A549 (cell line): ENCODE measurements around the gene AADACL3. TPM values are rescaled to one million over a fixed set of nuclear protein-coding genes. Genes with fewer than 3 reads are reported as not detected.

Source experiments
- ATAC-seq, 2 experiments: fragments of 200-7000 bp in 1 of 2; fragments of >200 bp in 1 of 2; cut with Nextera tagmentation in 1 of 2; cut with Tn5 transposase in 1 of 2; 3 replicates each; pipeline versions ENCODE4 v1.8.0 to v1.9.1; 2018 to 2020; ENCODE audit warnings: mild to moderate bottlenecking in 1 of 2, moderate library complexity in 1 of 2
- CTCF ChIA-PET: fragments of 300-600 bp; sonication (Branson Sonifier 250); formaldehyde crosslinking; extraction: SDS; loops from one replicate; lab custom pipeline; 2021; ENCODE audit warnings: antibody characterized with exemption, inconsistent platforms; lab: Yijun Ruan, JAX
- POLR2A ChIA-PET: fragments of 350-600 bp; formaldehyde crosslinking; extraction: SDS; loops from one replicate; lab custom pipeline; 2021; ENCODE audit warnings: antibody characterized with exemption, inconsistent platforms; lab: Yijun Ruan, JAX
- DNase-seq, 2 experiments: peaks; one replicate each; pipeline versions ENCODE4 v3.0.0 to v3.0.0-alpha.2; 2011 to 2016; ENCODE audit warnings: low read depth in 1 of 2, low spot score in 1 of 2
- FAIRE-seq: peaks from 2 replicates; lab custom pipeline; 2011; peaks lifted over from hg19 to GRCh38; lab: Jason Lieb, UNC
- H3K27ac ChIP-seq, 2 experiments: fragments of >200 bp; sonication (Bioruptor Twin); formaldehyde crosslinking; 3 replicates each; pipeline ENCODE4 v1.5.1; 2016 to 2017
- H3K4me1 ChIP-seq: fragments of >200 bp; sonication (Bioruptor Twin); formaldehyde crosslinking; 3 replicates; pipeline ENCODE4 v1.6.1; 2016
- H3K4me2 ChIP-seq: fragments of >200 bp; sonication (Bioruptor Twin); formaldehyde crosslinking; 3 replicates; pipeline ENCODE4 v1.6.1; 2016
- H3K4me3 ChIP-seq: fragments of >200 bp; sonication (Bioruptor Twin); formaldehyde crosslinking; 3 replicates; pipeline ENCODE4 v1.5.1; 2016
- H3K9me3 ChIP-seq: fragments of >200 bp; sonication (Bioruptor Twin); formaldehyde crosslinking; 3 replicates; pipeline ENCODE4 v1.6.1; 2016
- CBX2 ChIP-seq: fragments of 200-600 bp; sonication (generic); IDR thresholded peaks from 2 replicates; pipeline ENCODE4 v1.6.1; 2016; ENCODE audit warnings: low read depth, mild to moderate bottlenecking, borderline replicate concordance
- CEBPB ChIP-seq, 2 experiments: fragments of >200 bp in 1 of 2; sonication (Bioruptor Twin) in 1 of 2; formaldehyde crosslinking in 1 of 2; IDR thresholded peaks; 2 replicates each; pipeline ENCODE4 v1.6.1; 2012 to 2016
- CHD2 ChIP-seq: fragments of 150-350 bp; IDR thresholded peaks from 2 replicates; pipeline ENCODE4 v1.6.1; 2014; ENCODE audit warnings: low read length; ENCODE audit not compliant: partially characterized antibody
- EHMT2 ChIP-seq: fragments of 200-600 bp; sonication (generic); IDR thresholded peaks from 2 replicates; pipeline ENCODE4 v1.6.1; 2016; ENCODE audit warnings: antibody characterized with exemption, low read depth, mild to moderate bottlenecking, moderate library complexity
- EP300 ChIP-seq, 2 experiments: fragments of >200 bp; sonication (Bioruptor Twin); formaldehyde crosslinking; IDR thresholded peaks; 2 replicates in 1 of 2; 3 replicates in 1 of 2; pipeline ENCODE4 v1.6.1; 2016 to 2017
- ESRRA ChIP-seq: fragments of 150-350 bp; IDR thresholded peaks from 2 replicates; pipeline ENCODE4 v1.6.1; 2014; ENCODE audit warnings: mild to moderate bottlenecking, low read length, borderline replicate concordance
- FOXS1 ChIP-seq: fragments of 250-450 bp; sonication (Bioruptor Pico); IDR thresholded peaks from 2 replicates; pipeline ENCODE4 v1.5.0; 2020; ENCODE audit warnings: mild to moderate bottlenecking, moderate library complexity
- GATA3 ChIP-seq: IDR thresholded peaks from 2 replicates; pipeline ENCODE4 v1.6.1; 2012; ENCODE audit warnings: borderline replicate concordance
- HDAC2 ChIP-seq: fragments of 200-600 bp; sonication (generic); IDR thresholded peaks from 2 replicates; pipeline ENCODE4 v1.6.1; 2016
- HOXA7 ChIP-seq: fragments of 250-450 bp; sonication (Bioruptor Pico); IDR thresholded peaks from 2 replicates; pipeline ENCODE4 v1.5.0; 2020; ENCODE audit warnings: mild to moderate bottlenecking, moderate library complexity
- HOXB13 ChIP-seq: fragments of 250-450 bp; sonication (Bioruptor Pico); IDR thresholded peaks from 2 replicates; pipeline ENCODE4 v1.5.0; 2020; ENCODE audit warnings: low read depth, mild to moderate bottlenecking, moderate library complexity
- HOXB5 ChIP-seq: fragments of 250-450 bp; sonication (Bioruptor Pico); IDR thresholded peaks from 2 replicates; pipeline ENCODE4 v1.5.0; 2020; ENCODE audit warnings: mild to moderate bottlenecking, moderate library complexity
- JUN ChIP-seq, 2 experiments: fragments of >200 bp; sonication (Bioruptor Twin); formaldehyde crosslinking; IDR thresholded peaks; 2 replicates in 1 of 2; 3 replicates in 1 of 2; pipeline ENCODE4 v1.6.1; 2016 to 2017
- JUNB ChIP-seq: fragments of >200 bp; sonication (Bioruptor Twin); formaldehyde crosslinking; IDR thresholded peaks from 2 replicates; pipeline ENCODE4 v1.6.1; 2016
- KDM1A ChIP-seq: fragments of 200-600 bp; sonication (generic); IDR thresholded peaks from 2 replicates; pipeline ENCODE4 v1.6.1; 2016; ENCODE audit warnings: low read depth, mild to moderate bottlenecking
- KDM5A ChIP-seq: fragments of 200-600 bp; sonication (generic); IDR thresholded peaks from 2 replicates; pipeline ENCODE4 v1.6.1; 2016; ENCODE audit warnings: antibody characterized with exemption, mild to moderate bottlenecking
- MAFK ChIP-seq: fragments of 450-650 bp; IDR thresholded peaks from 2 replicates; pipeline ENCODE4 v1.6.1; 2014; ENCODE audit not compliant: partially characterized antibody
- MYC ChIP-seq: IDR thresholded peaks from 2 replicates; pipeline ENCODE4 v1.6.1; 2012; ENCODE audit warnings: mild to moderate bottlenecking, inconsistent platforms, low read length, improper control_type of control experiment, borderline replicate concordance
- NPAS2 ChIP-seq: fragments of 250-450 bp; sonication (Bioruptor Pico); IDR thresholded peaks from 2 replicates; pipeline ENCODE4 v1.8.0; 2022; ENCODE audit warnings: mild to moderate bottlenecking, moderate library complexity, borderline replicate concordance
- PHF8 ChIP-seq: fragments of 200-600 bp; sonication (generic); IDR thresholded peaks from 2 replicates; pipeline ENCODE4 v1.6.1; 2016; ENCODE audit warnings: low read depth, mild to moderate bottlenecking, antibody characterized with exemption, moderate library complexity, borderline replicate concordance
- POLR2A ChIP-seq: IDR thresholded peaks from 2 replicates; pipeline ENCODE4 v1.6.1; 2012; ENCODE audit warnings: mild to moderate bottlenecking, low read length
- RAD21 ChIP-seq, 2 experiments: fragments of >200 bp in 1 of 2; sonication (Bioruptor Twin) in 1 of 2; formaldehyde crosslinking in 1 of 2; IDR thresholded peaks in 1 of 2; conservative IDR thresholded peaks in 1 of 2; 2 replicates in 1 of 2; 3 replicates in 1 of 2; pipeline ENCODE4 v1.6.1; 2012 to 2018; ENCODE audit warnings: inconsistent platforms in 1 of 2
- RCOR1 ChIP-seq: fragments of 150-350 bp; IDR thresholded peaks from 2 replicates; pipeline ENCODE4 v1.6.1; 2014; ENCODE audit warnings: antibody characterized with exemption, low read length, low read depth
- RFX5 ChIP-seq: fragments of 450-650 bp; IDR thresholded peaks from 2 replicates; pipeline ENCODE4 v1.7.1; 2014; ENCODE audit warnings: antibody characterized with exemption, mild to moderate bottlenecking, moderate library complexity
- SMC3 ChIP-seq: fragments of >200 bp; sonication (Bioruptor Twin); formaldehyde crosslinking; IDR thresholded peaks from 3 replicates; pipeline ENCODE4 v1.6.1; 2018; ENCODE audit warnings: inconsistent platforms
- SREBF2 ChIP-seq: fragments of 450-650 bp; IDR thresholded peaks from 2 replicates; pipeline ENCODE4 v1.6.1; 2014; ENCODE audit warnings: mild to moderate bottlenecking, moderate library complexity
- ZFP36 ChIP-seq: fragments of 450-650 bp; IDR thresholded peaks from 2 replicates; pipeline ENCODE4 v1.6.1; 2014; ENCODE audit warnings: borderline replicate concordance; ENCODE audit not compliant: partially characterized antibody
- ZNF302 ChIP-seq: fragments of 250-450 bp; sonication (Bioruptor Pico); IDR thresholded peaks from 2 replicates; pipeline ENCODE4 v1.9.0; 2021; ENCODE audit warnings: inconsistent platforms, mild to moderate bottlenecking, moderate library complexity
- WGBS: methylation state at CpG from one replicate; pipeline ENCODE4 v1.1.6; 2017; ENCODE audit errors: missing lambda C conversion rate; 5-methylcytosine and 5-hydroxymethylcytosine counted together
- polyA plus RNA-seq, 4 experiments: library from polyadenylated mRNA; depleted of rRNA in 3 of 4; stranded (reverse); fragments of >200 nt; fragmentation: RNase III in 1 of 4; extraction: RNeasy Plus Mini Kit Qiagen cat#74134 plus additional on column Dnase treatment in 1 of 4; gene quantifications; 2 replicates in 3 of 4; 3 replicates in 1 of 4; pipeline ENCODE4 v1.2.3, GENCODE V29; 2011 to 2017
- TF ChIP-seq, protein P1 (sequence below): IDR thresholded peaks from 2 replicates; pipeline ENCODE4 v1.6.1; 2012; ENCODE audit warnings: low read depth, borderline replicate concordance
- TF ChIP-seq, protein P2 (sequence below): fragments of 250-450 bp; sonication (Bioruptor Pico); IDR thresholded peaks from 2 replicates; pipeline ENCODE4 v1.5.0; 2020; ENCODE audit warnings: low read depth, mild to moderate bottlenecking, moderate library complexity
- TF ChIP-seq, protein P3 (sequence below): fragments of >200 bp; sonication (Bioruptor Twin); formaldehyde crosslinking; IDR thresholded peaks from 3 replicates; pipeline ENCODE4 v1.6.1; 2016
- TF ChIP-seq, protein P4 (sequence below): IDR thresholded peaks from 2 replicates; pipeline ENCODE4 v1.6.1; 2012
- TF ChIP-seq, protein P5 (sequence below): IDR thresholded peaks from 2 replicates; pipeline ENCODE4 v1.6.1; 2012

The AADACL3 gene
- polyA plus RNA-seq, 2 of the 4 experiments (the other 2 are of a cell fraction) = not detected

DNA sequence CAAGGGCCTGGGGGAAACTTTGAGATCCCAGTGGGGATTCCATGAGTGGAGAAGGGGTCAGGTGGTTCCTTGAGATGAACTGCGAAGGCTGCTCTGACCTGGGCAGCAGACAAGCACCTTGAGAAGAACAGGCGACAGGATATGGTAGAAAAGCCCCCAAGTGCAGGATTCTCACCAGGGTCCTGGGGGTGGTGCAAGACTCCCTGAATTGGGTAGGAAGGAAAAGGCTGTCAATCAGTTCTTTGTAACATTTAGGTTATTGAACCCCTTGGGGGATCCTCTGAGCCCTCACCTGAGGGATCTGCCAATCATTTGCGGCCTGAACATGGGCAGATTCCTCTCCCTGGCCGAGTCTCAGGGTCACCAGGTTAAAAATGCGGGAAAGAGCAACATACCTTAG is 55.3 kb downstream of the AADACL3 start:
- FAIRE-seq = no peak
- no peak overlapping the region for H3K27ac ChIP-seq
- no peaks in the 10 kb centered on the region for H3K4me1 ChIP-seq
- H3K4me3 ChIP-seq = no peak overlapping the region
- DNase-seq = no peak
- no peak for ATAC-seq
- POLR2A ChIA-PET = no interaction called here
- CTCF ChIA-PET = interaction anchor here (1.6 kb wide), 1 partner anchor 16 kb away, joined by 3 read pairs; no protein-coding TSS in a partner anchor
- no peaks in the 10 kb centered on the region for H3K9me3 ChIP-seq
- 20% methylated on average over 5 of the region's 5 CpGs for WGBS
- TF ChIP-seq GATA3 = no peak
- no peak for TF ChIP-seq CBX2
- no peak for TF ChIP-seq NPAS2 (CRISPR knock-in tag)
- TF ChIP-seq, protein P1, sequence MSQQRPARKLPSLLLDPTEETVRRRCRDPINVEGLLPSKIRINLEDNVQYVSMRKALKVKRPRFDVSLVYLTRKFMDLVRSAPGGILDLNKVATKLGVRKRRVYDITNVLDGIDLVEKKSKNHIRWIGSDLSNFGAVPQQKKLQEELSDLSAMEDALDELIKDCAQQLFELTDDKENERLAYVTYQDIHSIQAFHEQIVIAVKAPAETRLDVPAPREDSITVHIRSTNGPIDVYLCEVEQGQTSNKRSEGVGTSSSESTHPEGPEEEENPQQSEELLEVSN = no peak
- no peak for TF ChIP-seq HDAC2
- no peak for TF ChIP-seq EHMT2
- TF ChIP-seq SMC3 = no peak
- TF ChIP-seq MYC = no peak
- TF ChIP-seq ESRRA = no peak
- no peak for TF ChIP-seq HOXB5 (CRISPR knock-in tag)
- TF ChIP-seq POLR2A = no peak
- TF ChIP-seq RCOR1 = no peak
- TF ChIP-seq SREBF2 = no peak
- TF ChIP-seq, all 56 proteins: peak for 0
- H3K4me2 ChIP-seq = no peak overlapping the region

DNA sequence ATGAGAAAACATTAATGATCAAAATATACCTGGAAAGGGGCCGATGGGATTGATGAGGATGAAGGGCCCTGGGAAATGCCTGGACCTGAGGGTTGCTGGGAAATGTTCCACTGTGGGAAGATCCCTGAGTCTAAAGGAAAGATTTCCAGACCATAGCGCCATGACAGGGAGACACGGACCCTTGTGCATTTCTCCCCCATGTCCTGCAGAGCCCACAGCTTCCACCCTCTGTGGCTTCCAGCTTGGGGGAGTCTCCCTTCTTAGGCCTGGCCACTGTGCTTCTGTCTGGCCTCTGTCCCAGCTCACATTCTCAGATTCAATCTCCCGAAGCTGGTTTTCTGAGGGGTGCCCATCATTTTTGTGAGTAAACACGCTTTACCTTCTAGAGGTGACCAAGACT is 56.6 kb downstream of the AADACL3 start:
- ChIA-PET CTCF (no interaction called here), POLR2A (no interaction called here)
- Histone ChIP-seq H3K4me2 (no peak overlapping the region), H3K9me3 (no peaks in the 10 kb centered on the region), H3K27ac (no peak overlapping the region), H3K4me1 (no peaks in the 10 kb centered on the region), H3K4me3 (no peak overlapping the region)
- 31% methylated on average over 5 of the region's 5 CpGs for WGBS
- no peak for FAIRE-seq
- TF ChIP-seq, protein P2, sequence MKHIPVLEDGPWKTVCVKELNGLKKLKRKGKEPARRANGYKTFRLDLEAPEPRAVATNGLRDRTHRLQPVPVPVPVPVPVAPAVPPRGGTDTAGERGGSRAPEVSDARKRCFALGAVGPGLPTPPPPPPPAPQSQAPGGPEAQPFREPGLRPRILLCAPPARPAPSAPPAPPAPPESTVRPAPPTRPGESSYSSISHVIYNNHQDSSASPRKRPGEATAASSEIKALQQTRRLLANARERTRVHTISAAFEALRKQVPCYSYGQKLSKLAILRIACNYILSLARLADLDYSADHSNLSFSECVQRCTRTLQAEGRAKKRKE (CRISPR knock-in tag) = no peak
- TF ChIP-seq JUNB (no peak), HOXB5 (CRISPR knock-in tag) (no peak), HDAC2 (no peak), HOXB13 (no peak), EP300 (IDR thresholded peaks at IDR 0.05) (no peak), KDM1A (no peak), ZFP36 (no peak), KDM5A (no peak), MAFK (no peak)
- TF ChIP-seq, protein P3, sequence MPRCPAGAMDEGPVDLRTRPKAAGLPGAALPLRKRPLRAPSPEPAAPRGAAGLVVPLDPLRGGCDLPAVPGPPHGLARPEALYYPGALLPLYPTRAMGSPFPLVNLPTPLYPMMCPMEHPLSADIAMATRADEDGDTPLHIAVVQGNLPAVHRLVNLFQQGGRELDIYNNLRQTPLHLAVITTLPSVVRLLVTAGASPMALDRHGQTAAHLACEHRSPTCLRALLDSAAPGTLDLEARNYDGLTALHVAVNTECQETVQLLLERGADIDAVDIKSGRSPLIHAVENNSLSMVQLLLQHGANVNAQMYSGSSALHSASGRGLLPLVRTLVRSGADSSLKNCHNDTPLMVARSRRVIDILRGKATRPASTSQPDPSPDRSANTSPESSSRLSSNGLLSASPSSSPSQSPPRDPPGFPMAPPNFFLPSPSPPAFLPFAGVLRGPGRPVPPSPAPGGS = no peak
- TF ChIP-seq, protein P4, sequence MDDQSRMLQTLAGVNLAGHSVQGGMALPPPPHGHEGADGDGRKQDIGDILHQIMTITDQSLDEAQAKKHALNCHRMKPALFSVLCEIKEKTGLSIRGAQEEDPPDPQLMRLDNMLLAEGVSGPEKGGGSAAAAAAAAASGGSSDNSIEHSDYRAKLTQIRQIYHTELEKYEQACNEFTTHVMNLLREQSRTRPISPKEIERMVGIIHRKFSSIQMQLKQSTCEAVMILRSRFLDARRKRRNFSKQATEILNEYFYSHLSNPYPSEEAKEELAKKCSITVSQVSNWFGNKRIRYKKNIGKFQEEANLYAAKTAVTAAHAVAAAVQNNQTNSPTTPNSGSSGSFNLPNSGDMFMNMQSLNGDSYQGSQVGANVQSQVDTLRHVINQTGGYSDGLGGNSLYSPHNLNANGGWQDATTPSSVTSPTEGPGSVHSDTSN = no peak
- ATAC-seq = no peak
- no peak for DNase-seq

DNA sequence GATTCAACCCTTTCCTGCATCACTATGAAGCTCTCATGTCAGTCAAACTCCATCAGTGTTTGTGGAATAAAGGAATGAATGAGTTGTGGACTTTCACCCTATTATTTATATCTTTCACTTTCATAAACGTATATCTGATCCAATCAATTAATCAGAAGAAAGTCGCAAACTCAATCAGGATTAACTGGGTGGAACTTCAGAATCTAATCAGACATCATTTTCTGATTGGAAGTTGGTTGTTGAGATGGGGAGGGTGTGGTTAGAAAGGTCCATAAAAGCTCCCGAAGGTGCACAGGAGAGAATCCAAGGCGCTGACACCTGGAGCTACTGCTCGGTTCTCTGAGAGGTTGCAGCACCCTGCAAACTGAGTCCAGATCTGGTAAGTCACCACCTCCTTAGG is 57.5 kb downstream of the AADACL3 start, which contains the start of gene PRAMEF12:
Gene PRAMEF12 (plus strand): TSS at position 301 of the 400 bp plus-strand sequence. CDS start 1,130 bp downstream, outside the sequence.
- FAIRE-seq = no peak
- no peak for TF ChIP-seq HOXA7 (CRISPR knock-in tag)
- TF ChIP-seq ZNF302 (CRISPR knock-in tag) = no peak
- no peak for TF ChIP-seq RAD21 (conservative IDR thresholded peaks at IDR 0.05 in 1 of 2, IDR thresholded peaks at IDR 0.05 in 1 of 2)
- TF ChIP-seq SMC3 = no peak
- no peak for TF ChIP-seq MYC
- TF ChIP-seq FOXS1 = no peak
- TF ChIP-seq ZFP36 = no peak
- TF ChIP-seq CHD2 = no peak
- no peak for TF ChIP-seq RFX5
- TF ChIP-seq JUN (IDR thresholded peaks at IDR 0.05) = no peak
- no peak for TF ChIP-seq PHF8
- no peak for TF ChIP-seq CEBPB (IDR thresholded peaks at IDR 0.05)
- TF ChIP-seq, protein P5, sequence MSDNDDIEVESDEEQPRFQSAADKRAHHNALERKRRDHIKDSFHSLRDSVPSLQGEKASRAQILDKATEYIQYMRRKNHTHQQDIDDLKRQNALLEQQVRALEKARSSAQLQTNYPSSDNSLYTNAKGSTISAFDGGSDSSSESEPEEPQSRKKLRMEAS = no peak

More for the DNA sequence above, 57.5 kb downstream of the AADACL3 start, which contains the start of gene PRAMEF12:
- DNase-seq = no peak
- Histone ChIP-seq H3K4me3 (no peak within 1 kb of the TSS), H3K4me1 (no peaks in the 10 kb centered on the region), H3K27ac (no peak within 1 kb of the TSS), H3K4me2 (no peak within 1 kb of the TSS), H3K9me3 (no peaks in the 10 kb centered on the region)
- no peak for ATAC-seq
- ChIA-PET CTCF (no interaction called here), POLR2A (no interaction called here)
- 29% methylated on average over 5 of the region's 5 CpGs for WGBS
